A549 treated with dexamethasone at 1 μM for 4 hours (cell line): Measurements from ENCODE around the gene SAMD7. TPM values are rescaled to one million over a fixed set of nuclear protein-coding genes. Genes with fewer than 3 reads are reported as not detected.

Source experiments
- total RNA-seq: library from RNA; stranded (reverse); fragments of 200-300 nt; extraction: Qiagen RNA extraction; gene quantifications from 5 replicates; pipeline ENCODE4 v1.2.3, GENCODE V29; 2022

Gene SAMD7
- not detected in 5 replicates for total RNA-seq

DNA sequence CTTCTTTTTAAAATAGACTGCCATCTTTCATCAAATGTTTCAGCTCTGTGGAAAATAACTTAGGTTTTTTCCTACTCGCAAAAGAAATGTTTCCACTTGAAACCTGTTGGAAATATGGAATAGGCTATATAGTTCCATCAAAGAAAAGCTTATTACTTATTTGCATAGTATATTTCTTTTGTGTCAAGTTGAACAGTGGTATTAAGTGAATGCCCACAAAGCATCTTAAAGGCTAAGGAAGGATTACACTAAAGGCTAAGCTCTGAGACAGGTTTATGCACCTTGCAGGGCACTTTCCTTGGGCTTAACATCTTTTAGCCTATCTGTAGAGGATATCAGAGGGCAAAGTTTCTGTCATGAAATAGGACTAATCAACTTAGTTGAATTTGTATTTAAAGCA, at the start of gene SAMD7:
TSS of gene SAMD7 (plus strand) at position 301 of the 400 bp plus-strand sequence. CDS start 7,927 bp downstream, outside the sequence.

DNA sequence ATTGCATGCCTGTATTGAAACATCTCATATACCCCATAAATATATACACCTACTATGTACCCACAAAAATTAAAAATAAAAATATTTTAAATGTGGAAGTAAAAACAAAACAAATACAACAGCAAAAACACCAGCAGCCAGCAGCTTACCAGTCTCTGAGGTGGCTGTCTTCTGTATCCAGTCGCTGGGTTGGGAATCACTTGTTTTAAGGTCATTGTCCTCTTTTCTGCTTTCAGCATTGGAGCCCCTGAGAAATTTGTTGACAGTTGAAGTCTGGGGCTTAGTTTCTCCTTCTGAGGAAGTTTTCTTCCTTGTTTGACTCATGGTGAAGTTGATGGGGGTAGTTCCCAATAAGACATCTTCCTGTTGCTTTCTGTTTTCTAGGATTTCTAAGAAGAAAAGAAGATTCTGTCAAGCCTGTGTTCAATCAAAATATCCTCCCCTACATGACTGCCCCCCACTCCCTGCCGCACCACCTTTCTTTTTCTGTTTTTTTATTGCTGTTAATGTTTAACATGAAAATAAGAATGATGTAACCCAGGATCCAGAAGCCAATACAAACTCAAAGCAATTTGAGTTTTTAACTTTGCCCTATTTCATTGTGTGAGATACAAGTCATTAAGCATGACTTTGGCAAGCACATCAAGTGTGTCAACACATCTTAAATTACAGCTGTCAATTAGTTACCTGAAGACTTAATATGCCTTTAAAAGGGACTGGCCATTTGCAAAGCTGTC, 41.7 kb upstream of the SAMD7 start, which contains the start of gene LRRC31:
TSS of gene LRRC31 (minus strand) at position 452 of the 737 bp plus-strand sequence. CDS start at position 324, 128 bp downstream.

DNA sequence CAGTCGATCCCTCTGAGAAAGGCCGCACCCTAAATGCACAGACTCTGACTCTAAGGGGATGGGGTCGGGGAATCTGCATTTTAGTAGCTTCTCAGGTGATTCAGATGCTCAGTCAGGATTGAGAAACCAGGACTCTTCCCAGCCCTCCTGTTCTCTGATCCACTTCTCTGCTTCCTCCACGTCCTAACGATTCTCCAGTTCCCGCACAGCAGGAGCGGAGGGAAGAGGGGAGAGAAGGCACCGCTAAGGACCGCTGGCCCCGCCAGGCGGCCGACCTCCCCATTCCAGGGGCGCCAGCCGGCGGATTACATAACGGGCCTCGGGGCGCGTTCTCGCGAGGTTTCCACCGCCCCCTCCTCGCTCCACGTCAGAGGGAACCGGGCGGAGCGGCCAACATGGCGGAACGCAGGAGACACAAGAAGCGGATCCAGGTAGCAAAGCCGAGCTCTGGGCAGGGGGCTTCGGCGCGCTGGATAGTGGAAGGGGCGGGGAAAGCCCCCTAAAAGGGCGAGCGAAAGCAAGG, 55.1 kb downstream of the SAMD7 start, which contains the start of gene SEC62:
TSS of gene SEC62 (plus strand) at position 380 of the 523 bp plus-strand sequence. CDS start at position 396, 16 bp downstream.

Other genes with a start within 250 kb of the SAMD7 start
- gene MECOM, start 247.9 kb upstream of the SAMD7 start, total RNA-seq, result not detected in 5 replicates
- 0.25 TPM in 1 of 5 replicates, not detected in the others for gene TERC, start 146.5 kb upstream of the SAMD7 start, total RNA-seq
- gene ACTRT3, start 142.0 kb upstream of the SAMD7 start, total RNA-seq, result 2.8 to 3.5 TPM (median 3.3 TPM) in 5 replicates
- 9.0 to 10.6 TPM (median 9.5 TPM) in 5 replicates for gene MYNN, start 138.2 kb upstream of the SAMD7 start, total RNA-seq
- not detected in 5 replicates for gene LRRIQ4, start 98.7 kb upstream of the SAMD7 start, total RNA-seq
- gene LRRC34, start 98.7 kb upstream of the SAMD7 start, total RNA-seq, result not detected in 5 replicates
- gene LRRC31, start 41.6 kb upstream of the SAMD7 start, total RNA-seq, result not detected in 5 replicates
- gene SEC62, start 55.2 kb downstream of the SAMD7 start, total RNA-seq, result 87.0 to 138 TPM (median 102 TPM) in 5 replicates
- 0.90 to 1.8 TPM (median 1.7 TPM) in 5 replicates for gene GPR160, start 126.4 kb downstream of the SAMD7 start, total RNA-seq